Measurements from ENCODE around the gene NCR3LG1.

The NCR3LG1 gene

DNA sequence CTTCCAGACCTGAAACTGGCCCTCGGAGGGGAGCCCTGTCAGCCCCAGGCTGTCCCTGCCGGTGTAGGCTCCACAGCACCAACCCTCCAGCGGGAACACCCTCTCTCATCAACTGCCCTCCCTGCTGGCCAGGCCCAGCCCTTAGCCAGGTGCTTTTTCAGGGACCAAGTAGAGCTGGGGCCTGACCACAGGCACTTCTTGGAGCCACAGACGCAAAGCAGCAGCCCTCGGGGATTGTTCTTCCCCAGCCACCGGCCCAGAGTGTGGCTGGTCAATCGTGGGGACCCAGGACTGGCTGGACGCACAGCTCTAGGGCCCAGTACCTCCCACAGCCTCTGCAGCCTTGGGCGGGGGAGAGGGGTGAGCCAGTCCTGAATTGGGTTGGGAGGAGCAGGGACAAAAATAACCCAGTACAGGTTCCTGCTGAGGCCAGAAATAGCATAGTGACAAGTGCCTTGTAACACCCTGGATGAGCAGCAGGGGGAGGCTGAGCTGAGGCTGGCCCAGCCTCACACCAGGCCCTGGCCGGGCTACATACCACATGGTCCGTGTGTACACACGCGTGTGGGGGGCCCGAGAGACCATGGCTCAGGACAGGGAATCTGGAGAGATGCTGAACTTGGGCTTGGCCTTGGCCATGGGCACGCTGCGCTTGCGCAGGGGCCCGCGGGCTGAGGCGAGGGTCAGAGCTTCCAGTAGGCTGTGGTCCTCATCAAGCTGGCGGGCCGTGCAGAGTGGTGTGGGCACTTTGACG is 34.9 kb downstream of the NCR3LG1 start:
- DNase-seq (ENCODE audit: low read depth), result peak; percentile 69
- H3K4me3 ChIP-seq (ENCODE audit: low read depth, low read length), result no peak overlapping the region
- TF ChIP-seq, protein P1, sequence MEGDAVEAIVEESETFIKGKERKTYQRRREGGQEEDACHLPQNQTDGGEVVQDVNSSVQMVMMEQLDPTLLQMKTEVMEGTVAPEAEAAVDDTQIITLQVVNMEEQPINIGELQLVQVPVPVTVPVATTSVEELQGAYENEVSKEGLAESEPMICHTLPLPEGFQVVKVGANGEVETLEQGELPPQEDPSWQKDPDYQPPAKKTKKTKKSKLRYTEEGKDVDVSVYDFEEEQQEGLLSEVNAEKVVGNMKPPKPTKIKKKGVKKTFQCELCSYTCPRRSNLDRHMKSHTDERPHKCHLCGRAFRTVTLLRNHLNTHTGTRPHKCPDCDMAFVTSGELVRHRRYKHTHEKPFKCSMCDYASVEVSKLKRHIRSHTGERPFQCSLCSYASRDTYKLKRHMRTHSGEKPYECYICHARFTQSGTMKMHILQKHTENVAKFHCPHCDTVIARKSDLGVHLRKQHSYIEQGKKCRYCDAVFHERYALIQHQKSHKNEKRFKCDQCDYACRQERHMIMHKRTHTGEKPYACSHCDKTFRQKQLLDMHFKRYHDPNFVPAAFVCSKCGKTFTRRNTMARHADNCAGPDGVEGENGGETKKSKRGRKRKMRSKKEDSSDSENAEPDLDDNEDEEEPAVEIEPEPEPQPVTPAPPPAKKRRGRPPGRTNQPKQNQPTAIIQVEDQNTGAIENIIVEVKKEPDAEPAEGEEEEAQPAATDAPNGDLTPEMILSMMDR (IDR thresholded peaks at IDR 0.05; ENCODE audit: insufficient read depth, low read depth, low read length, missing control alignments), result peak; percentile 69

GRCh38 chr11:17387254-17387653 is 35.7 kb downstream of the NCR3LG1 start:
- no peak overlapping the region for H3K4me3 ChIP-seq (ENCODE audit: low read depth, low read length)
- no peak for DNase-seq (ENCODE audit: low read depth)
- TF ChIP-seq, protein P1 (IDR thresholded peaks at IDR 0.05; ENCODE audit: insufficient read depth, low read depth, low read length, missing control alignments), result no peak

DNA sequence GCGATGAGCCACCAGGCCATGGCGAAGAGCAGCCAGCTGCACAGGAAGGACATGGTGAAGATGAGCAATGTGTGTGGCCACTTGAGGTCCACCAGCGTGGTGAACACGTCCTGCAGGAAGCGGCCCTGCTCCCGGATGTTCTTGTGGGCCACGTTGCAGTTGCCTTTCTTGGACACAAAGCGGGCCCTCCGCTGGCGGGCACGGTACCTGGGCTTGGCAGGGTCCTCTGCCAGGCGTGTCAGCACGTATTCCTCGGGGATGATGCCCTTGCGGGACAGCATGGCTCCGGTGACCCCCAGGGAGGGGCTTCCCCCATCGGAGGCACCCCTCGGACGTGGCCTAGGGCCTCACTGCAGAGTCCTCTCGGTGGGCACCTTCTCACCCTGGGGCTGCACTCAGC is 36.2 kb downstream of the NCR3LG1 start:
- no peak overlapping the region for H3K4me3 ChIP-seq (ENCODE audit: low read depth, low read length)
- TF ChIP-seq, protein P1 (IDR thresholded peaks at IDR 0.05; ENCODE audit: insufficient read depth, low read depth, low read length, missing control alignments), result no peak
- no peak for DNase-seq (ENCODE audit: low read depth)

- TF ChIP-seq, protein P1 (IDR thresholded peaks at IDR 0.05; ENCODE audit: insufficient read depth, low read depth, low read length, missing control alignments), result no peak
- peak within 1 kb of the TSS; percentile 45 for H3K4me3 ChIP-seq (ENCODE audit: low read depth, low read length)
- no peak for DNase-seq (ENCODE audit: low read depth)
Measured at GRCh38 chr11:17388609-17389210, 37.1 kb downstream of the NCR3LG1 start, which contains the start of gene KCNJ11. Gene KCNJ11 (minus strand): TSS chr11:17388659. CDS start chr11:17388091, 568 bp downstream.

- H3K4me3 ChIP-seq (ENCODE audit: low read depth, low read length), result peak overlapping the region; percentile 45
- peak; percentile 71 for DNase-seq (ENCODE audit: low read depth)
- TF ChIP-seq, protein P1 (IDR thresholded peaks at IDR 0.05; ENCODE audit: insufficient read depth, low read depth, low read length, missing control alignments), result peak; percentile 55
Measured at GRCh38 chr11:17389211-17389956, 37.8 kb downstream of the NCR3LG1 start.

DNA sequence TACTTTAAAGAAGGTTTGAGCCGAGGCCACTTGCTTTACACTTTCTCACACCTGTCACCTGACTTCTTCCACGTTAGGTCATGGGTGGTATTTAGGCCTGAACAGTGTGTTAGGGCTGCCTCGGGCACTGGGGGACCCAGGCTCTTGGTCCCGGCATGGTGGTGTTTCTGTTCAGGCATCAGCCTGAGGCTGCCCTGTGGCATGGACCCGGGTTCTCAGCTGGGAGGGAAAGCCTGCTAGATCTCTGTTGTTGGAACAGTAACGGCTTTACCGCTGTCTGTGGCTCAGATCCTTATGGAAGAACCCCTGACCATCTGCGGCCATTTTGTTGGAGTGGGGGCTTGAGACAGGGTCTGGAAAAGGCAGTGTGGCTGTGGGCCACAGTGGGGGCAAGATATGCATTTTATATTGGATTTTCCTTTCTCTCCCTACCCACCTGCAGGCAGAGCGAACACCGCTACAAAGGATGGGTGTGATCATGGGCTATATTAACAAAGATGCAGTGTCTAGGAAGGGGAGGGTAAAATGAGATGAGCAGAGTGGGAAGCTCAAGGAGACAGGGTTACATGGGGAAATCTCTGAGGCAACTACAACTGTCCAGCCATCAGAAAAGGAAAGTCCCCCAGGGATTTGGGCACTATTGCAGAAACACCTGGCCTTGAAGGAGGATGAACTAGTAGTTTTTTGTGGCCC is 38.5 kb downstream of the NCR3LG1 start:
- no peak overlapping the region for H3K4me3 ChIP-seq (ENCODE audit: low read depth, low read length)
- TF ChIP-seq, protein P1 (IDR thresholded peaks at IDR 0.05; ENCODE audit: insufficient read depth, low read depth, low read length, missing control alignments), result no peak
- no peak for DNase-seq (ENCODE audit: low read depth)
